HepG2 (cell line): Measurements from ENCODE around the gene EDAR. TPM values are rescaled to one million over a fixed set of nuclear protein-coding genes. Genes with fewer than 3 reads are reported as not detected.

Source experiments
- ATAC-seq: fragments of 200-7000 bp; cut with Tn5 transposase; 3 replicates; pipeline ENCODE4 v1.9.1; 2020; ENCODE audit warnings: mild to moderate bottlenecking, moderate library complexity
- BruUV-seq: library from RNA; stranded (reverse); fragments of 400-500 nt; replicated peaks from 2 replicates; lab custom pipeline; 2021; lab: Mats Ljungman, UMichigan
- CTCF ChIA-PET: fragments of 300-600 bp; formaldehyde crosslinking; extraction: SDS; loops from one replicate; lab custom pipeline; 2021; ENCODE audit warnings: low total read pairs, inconsistent platforms, low intra/inter-chr PET ratio; lab: Yijun Ruan, JAX
- POLR2A ChIA-PET: fragments of 350-600 bp; sonication (Branson Sonifier 250); formaldehyde crosslinking; loops from one replicate; lab custom pipeline; 2020; ENCODE audit warnings: antibody characterized with exemption, inconsistent platforms; lab: Yijun Ruan, JAX
- DNase-seq: peaks from one replicate; pipeline ENCODE4 v3.0.0-alpha.2; 2015; ENCODE audit warnings: low spot score
- FAIRE-seq: peaks from 3 replicates; lab custom pipeline; 2011; peaks lifted over from hg19 to GRCh38; lab: Jason Lieb, UNC
- H2AFZ ChIP-seq: one replicate; pipeline ENCODE4 v1.6.1; 2011; ENCODE audit warnings: low read length, inconsistent platforms
- H3K27ac ChIP-seq: fragments of 300-600 bp; 3 replicates; pipeline ENCODE4 v1.8.0; 2011; ENCODE audit warnings: mixed run types, mild to moderate bottlenecking, mixed read lengths, low read length, inconsistent platforms; ENCODE audit not compliant: insufficient read depth; ENCODE audit errors: extremely low read length
- H3K27me3 ChIP-seq, 2 experiments: fragments of 200-600 bp in 1 of 2; 2 replicates in 1 of 2; 3 replicates in 1 of 2; pipeline versions ENCODE4 v1.6.0 to v1.8.0; 2011; ENCODE audit warnings: low read length in 2 of 2, mild to moderate bottlenecking in 2 of 2, moderate library complexity in 2 of 2, inconsistent platforms in 1 of 2; ENCODE audit not compliant: insufficient read depth in 2 of 2, control insufficient read depth in 1 of 2
- H3K36me3 ChIP-seq, 2 experiments: fragments of 200-600 bp in 1 of 2; replicated peaks in 1 of 2; 2 replicates in 1 of 2; 3 replicates in 1 of 2; pipeline versions ENCODE4 v1.5.1 to v1.8.0; 2011; ENCODE audit warnings: low read length in 2 of 2, inconsistent platforms in 1 of 2; ENCODE audit not compliant: insufficient read depth in 2 of 2, control insufficient read depth in 1 of 2
- H3K4me1 ChIP-seq: 2 replicates; pipeline ENCODE4 v1.5.1; 2012; ENCODE audit warnings: low read length, inconsistent platforms; ENCODE audit not compliant: insufficient read depth
- H3K4me2 ChIP-seq: 2 replicates; pipeline ENCODE4 v1.6.0; 2011; ENCODE audit warnings: low read depth, low read length, inconsistent platforms
- H3K4me3 ChIP-seq, 3 experiments: fragments of 200-600 bp in 1 of 3; sonication (generic), shearing (Covaris generic) in 1 of 3; replicated peaks in 1 of 3; 2 replicates each; pipeline ENCODE4 v1.5.1; 2011 to 2016; ENCODE audit warnings: low read length in 3 of 3, inconsistent platforms in 2 of 3, low read depth in 2 of 3, mild to moderate bottlenecking in 2 of 3, control low read depth in 1 of 3, mixed read lengths in 1 of 3; ENCODE audit not compliant: insufficient read depth in 1 of 3
- H3K79me2 ChIP-seq: one replicate; pipeline ENCODE4 v1.6.1; 2011; ENCODE audit warnings: low read length, inconsistent platforms; ENCODE audit not compliant: insufficient read depth
- H3K9ac ChIP-seq: 2 replicates; pipeline ENCODE4 v1.6.0; 2011; ENCODE audit warnings: mild to moderate bottlenecking, low read depth, low read length, inconsistent platforms; ENCODE audit not compliant: insufficient read depth
- H3K9me3 ChIP-seq: 2 replicates; pipeline ENCODE4 v1.5.1; 2012; ENCODE audit warnings: mild to moderate bottlenecking, low read length
- H4K20me1 ChIP-seq: 2 replicates; pipeline ENCODE4 v1.6.0; 2011; ENCODE audit warnings: inconsistent platforms, mild to moderate bottlenecking, low read length, moderate library complexity; ENCODE audit not compliant: insufficient read depth
- BORCS8-MEF2B ChIP-seq: sonication (generic); formaldehyde crosslinking; IDR thresholded peaks from 2 replicates; pipeline ENCODE4 v1.8.0; 2022; ENCODE audit warnings: mild to moderate bottlenecking, missing genetic modification reagents
- GFI1 ChIP-seq: sonication (generic); formaldehyde crosslinking; IDR thresholded peaks from 2 replicates; pipeline ENCODE4 v1.5.0; 2020; ENCODE audit warnings: missing genetic modification reagents, mild to moderate bottlenecking, borderline replicate concordance
- PRMT3 ChIP-seq: sonication (generic); formaldehyde crosslinking; IDR thresholded peaks from 2 replicates; pipeline ENCODE4 v1.8.1; 2022; ENCODE audit warnings: low read depth, mild to moderate bottlenecking, moderate library complexity, missing genetic modification reagents, borderline replicate concordance
- ZNF234 ChIP-seq: sonication (generic); formaldehyde crosslinking; conservative IDR thresholded peaks from 2 replicates; pipeline ENCODE4 v1.5.1; 2020; ENCODE audit warnings: mild to moderate bottlenecking, missing genetic modification reagents
- WGBS: methylation state at CpG from one replicate; pipeline ENCODE4 v1.1.6; 2017; ENCODE audit warnings: low lambda C conversion rate; 5-methylcytosine and 5-hydroxymethylcytosine counted together
- in situ Hi-C: cut with HindIII; loops from 2 replicates; pipeline ENCODE4 v1.10.0; 2017; ENCODE audit warnings: low pct_unique_long_range_greater_than_20kb; ENCODE audit not compliant: extremely low pct_ligation_motif_present
- intact Hi-C: fragments of 100-400 bp; cut with micrococcal nuclease; formaldehyde crosslinking; loops from one replicate; pipeline ENCODE4 v1.10.0; 2022; ENCODE audit not compliant: unreplicated experiment
- polyA plus RNA-seq, 8 experiments: library from polyadenylated mRNA; depleted of rRNA in 3 of 8; stranded (reverse) in 7 of 8; unstranded in 1 of 8; fragments of >200 nt; fragmentation: Illumina TruSeq in 4 of 8; extraction: Trizol in 4 of 8; gene quantifications; 2 replicates each; pipeline versions ENCODE4 v1.2.1 to v1.2.3, GENCODE V29; 2011 to 2016; ENCODE audit warnings: low read depth in 4 of 8, missing spikeins in 1 of 8, mixed read lengths in 1 of 8; ENCODE audit not compliant: insufficient read depth in 1 of 8
- total RNA-seq, 5 experiments: library from RNA; depleted of rRNA; stranded (reverse); fragments of >200 nt; fragmentation: Illumina TruSeq; extraction: Trizol; gene quantifications; 2 replicates each; pipeline ENCODE4 v1.2.3, GENCODE V29; 2016; ENCODE audit warnings: low read depth in 1 of 5
- TF ChIP-seq, protein P1 (sequence below): sonication (generic); formaldehyde crosslinking; IDR thresholded peaks from 2 replicates; pipeline ENCODE4 v1.4.0; 2020; ENCODE audit warnings: missing genetic modification reagents, borderline replicate concordance
- TF ChIP-seq, protein P2 (sequence below): sonication (generic); formaldehyde crosslinking; IDR thresholded peaks from 2 replicates; pipeline ENCODE4 v1.5.0; 2020; ENCODE audit warnings: missing genetic modification reagents
- TF ChIP-seq, protein P3 (sequence below): sonication (generic); formaldehyde crosslinking; IDR thresholded peaks from 2 replicates; pipeline ENCODE4 v1.4.0; 2020; ENCODE audit warnings: missing genetic modification reagents
- TF ChIP-seq, protein P4 (sequence below): sonication (generic); formaldehyde crosslinking; IDR thresholded peaks from 2 replicates; pipeline ENCODE4 v1.5.1; 2020; ENCODE audit warnings: mild to moderate bottlenecking, missing genetic modification reagents, borderline replicate concordance

EDAR gene
- total and polyA plus RNA-seq, 2 of the 13 experiments (the other 11 are each of a cell fraction or from before 2014, with no cell fraction given): not detected

DNA sequence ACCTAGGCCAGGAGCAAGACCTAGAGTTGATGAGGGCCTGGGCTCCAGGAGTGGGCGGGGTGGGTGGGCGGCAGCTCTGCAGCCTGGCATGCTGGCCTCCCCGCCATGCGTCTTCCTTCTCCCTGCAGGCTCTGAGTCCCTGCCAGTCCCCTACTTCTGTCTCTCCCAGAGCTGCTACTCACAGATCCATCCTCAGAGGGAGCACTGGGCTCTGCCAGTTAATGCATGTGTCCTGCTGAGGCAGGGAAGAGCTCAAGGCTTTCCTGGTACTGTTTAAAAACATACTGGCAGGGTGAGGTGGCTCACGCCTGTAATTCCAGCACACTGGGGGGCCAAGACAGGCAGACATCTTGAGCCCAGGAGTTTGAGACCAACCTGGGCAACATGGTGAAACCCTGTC is 38.7 kb upstream of the EDAR start:
- no peaks in the 10 kb centered on the region for H4K20me1 ChIP-seq
- no peak overlapping the region for H3K4me3 ChIP-seq
- H3K4me2 ChIP-seq: no peak overlapping the region
- H3K27ac ChIP-seq: no peak overlapping the region
- H3K27me3 ChIP-seq: peaks cover 0 to 1% of the 10 kb centered on the region in 2 experiments; a peak in 2 of 5 replicates
- intact Hi-C loops (no loop called here), in situ Hi-C loops (no loop called here)
- no TSS peak for BruUV-seq
- no peaks in the 10 kb centered on the region for H3K9me3 ChIP-seq
- ChIA-PET CTCF (no interaction called here), POLR2A (no interaction called here)
- ATAC-seq (peak; percentile 15; the same call in 1 of the 3 replicates), FAIRE-seq (no peak), DNase-seq (no peak)
- no peaks in the 10 kb centered on the region for H3K79me2 ChIP-seq
- peaks cover 18% of the 10 kb centered on the region for H3K4me1 ChIP-seq
- no peak overlapping the region for H3K9ac ChIP-seq
- WGBS: 72% methylated on average over 5 of the region's 5 CpGs
- TF ChIP-seq ZNF234 (CRISPR knock-in tag): no peak
- no peak for TF ChIP-seq PRMT3 (CRISPR knock-in tag)
- H3K36me3 ChIP-seq: no peaks in the 10 kb centered on the region
- H2AFZ ChIP-seq: no peak overlapping the region

DNA sequence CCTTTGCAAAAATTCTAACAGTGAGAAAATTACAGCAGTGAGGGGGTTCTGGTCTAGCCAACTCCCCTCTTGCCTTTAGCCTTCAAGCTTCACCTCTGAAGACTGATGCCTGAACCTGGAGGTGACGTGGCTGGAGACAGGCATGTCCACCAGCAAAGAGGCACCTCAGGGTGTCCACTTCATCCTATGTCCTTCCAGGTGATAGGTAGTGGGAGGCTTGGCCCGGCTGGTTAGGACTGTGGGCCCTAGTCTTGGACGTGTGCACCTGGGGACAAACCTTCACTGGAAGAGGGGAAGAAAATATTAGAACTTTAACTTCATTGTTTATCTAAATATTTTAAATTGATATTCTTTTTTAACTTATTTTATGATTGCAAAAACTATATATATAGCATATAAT is 35.5 kb upstream of the EDAR start:
- no peaks in the 10 kb centered on the region for H3K79me2 ChIP-seq
- in situ Hi-C loops (no loop called here), intact Hi-C loops (no loop called here)
- H4K20me1 ChIP-seq: no peaks in the 10 kb centered on the region
- BruUV-seq: no TSS peak
- no peak overlapping the region for H3K4me3 ChIP-seq
- H3K9ac ChIP-seq: no peak overlapping the region
- H3K4me1 ChIP-seq: peaks cover 31% of the 10 kb centered on the region
- ChIA-PET POLR2A (no interaction called here), CTCF (no interaction called here)
- 28% methylated on average over 3 of the region's 3 CpGs for WGBS
- no peak overlapping the region for H3K27ac ChIP-seq
- DNase-seq (no peak), ATAC-seq (no peak), FAIRE-seq (no peak)
- no peak overlapping the region for H2AFZ ChIP-seq
- no peaks in the 10 kb centered on the region; a peak in 3 of 5 replicates for H3K27me3 ChIP-seq
- H3K9me3 ChIP-seq: no peaks in the 10 kb centered on the region
- H3K36me3 ChIP-seq: no peaks in the 10 kb centered on the region
- no peak overlapping the region for H3K4me2 ChIP-seq
- TF ChIP-seq GFI1 (CRISPR knock-in tag) (no peak), BORCS8-MEF2B (CRISPR knock-in tag) (no peak)
- TF ChIP-seq, protein P1, sequence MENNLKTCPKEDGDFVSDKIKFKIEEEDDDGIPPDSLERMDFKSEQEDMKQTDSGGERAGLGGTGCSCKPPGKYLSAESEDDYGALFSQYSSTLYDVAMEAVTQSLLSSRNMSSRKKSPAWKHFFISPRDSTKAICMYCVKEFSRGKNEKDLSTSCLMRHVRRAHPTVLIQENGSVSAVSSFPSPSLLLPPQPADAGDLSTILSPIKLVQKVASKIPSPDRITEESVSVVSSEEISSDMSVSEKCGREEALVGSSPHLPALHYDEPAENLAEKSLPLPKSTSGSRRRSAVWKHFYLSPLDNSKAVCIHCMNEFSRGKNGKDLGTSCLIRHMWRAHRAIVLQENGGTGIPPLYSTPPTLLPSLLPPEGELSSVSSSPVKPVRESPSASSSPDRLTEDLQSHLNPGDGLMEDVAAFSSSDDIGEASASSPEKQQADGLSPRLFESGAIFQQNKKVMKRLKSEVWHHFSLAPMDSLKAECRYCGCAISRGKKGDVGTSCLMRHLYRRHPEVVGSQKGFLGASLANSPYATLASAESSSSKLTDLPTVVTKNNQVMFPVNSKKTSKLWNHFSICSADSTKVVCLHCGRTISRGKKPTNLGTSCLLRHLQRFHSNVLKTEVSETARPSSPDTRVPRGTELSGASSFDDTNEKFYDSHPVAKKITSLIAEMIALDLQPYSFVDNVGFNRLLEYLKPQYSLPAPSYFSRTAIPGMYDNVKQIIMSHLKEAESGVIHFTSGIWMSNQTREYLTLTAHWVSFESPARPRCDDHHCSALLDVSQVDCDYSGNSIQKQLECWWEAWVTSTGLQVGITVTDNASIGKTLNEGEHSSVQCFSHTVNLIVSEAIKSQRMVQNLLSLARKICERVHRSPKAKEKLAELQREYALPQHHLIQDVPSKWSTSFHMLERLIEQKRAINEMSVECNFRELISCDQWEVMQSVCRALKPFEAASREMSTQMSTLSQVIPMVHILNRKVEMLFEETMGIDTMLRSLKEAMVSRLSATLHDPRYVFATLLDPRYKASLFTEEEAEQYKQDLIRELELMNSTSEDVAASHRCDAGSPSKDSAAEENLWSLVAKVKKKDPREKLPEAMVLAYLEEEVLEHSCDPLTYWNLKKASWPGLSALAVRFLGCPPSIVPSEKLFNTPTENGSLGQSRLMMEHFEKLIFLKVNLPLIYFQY: no peak
- TF ChIP-seq, protein P2, sequence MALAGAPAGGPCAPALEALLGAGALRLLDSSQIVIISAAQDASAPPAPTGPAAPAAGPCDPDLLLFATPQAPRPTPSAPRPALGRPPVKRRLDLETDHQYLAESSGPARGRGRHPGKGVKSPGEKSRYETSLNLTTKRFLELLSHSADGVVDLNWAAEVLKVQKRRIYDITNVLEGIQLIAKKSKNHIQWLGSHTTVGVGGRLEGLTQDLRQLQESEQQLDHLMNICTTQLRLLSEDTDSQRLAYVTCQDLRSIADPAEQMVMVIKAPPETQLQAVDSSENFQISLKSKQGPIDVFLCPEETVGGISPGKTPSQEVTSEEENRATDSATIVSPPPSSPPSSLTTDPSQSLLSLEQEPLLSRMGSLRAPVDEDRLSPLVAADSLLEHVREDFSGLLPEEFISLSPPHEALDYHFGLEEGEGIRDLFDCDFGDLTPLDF (CRISPR knock-in tag): no peak
- TF ChIP-seq, protein P3, sequence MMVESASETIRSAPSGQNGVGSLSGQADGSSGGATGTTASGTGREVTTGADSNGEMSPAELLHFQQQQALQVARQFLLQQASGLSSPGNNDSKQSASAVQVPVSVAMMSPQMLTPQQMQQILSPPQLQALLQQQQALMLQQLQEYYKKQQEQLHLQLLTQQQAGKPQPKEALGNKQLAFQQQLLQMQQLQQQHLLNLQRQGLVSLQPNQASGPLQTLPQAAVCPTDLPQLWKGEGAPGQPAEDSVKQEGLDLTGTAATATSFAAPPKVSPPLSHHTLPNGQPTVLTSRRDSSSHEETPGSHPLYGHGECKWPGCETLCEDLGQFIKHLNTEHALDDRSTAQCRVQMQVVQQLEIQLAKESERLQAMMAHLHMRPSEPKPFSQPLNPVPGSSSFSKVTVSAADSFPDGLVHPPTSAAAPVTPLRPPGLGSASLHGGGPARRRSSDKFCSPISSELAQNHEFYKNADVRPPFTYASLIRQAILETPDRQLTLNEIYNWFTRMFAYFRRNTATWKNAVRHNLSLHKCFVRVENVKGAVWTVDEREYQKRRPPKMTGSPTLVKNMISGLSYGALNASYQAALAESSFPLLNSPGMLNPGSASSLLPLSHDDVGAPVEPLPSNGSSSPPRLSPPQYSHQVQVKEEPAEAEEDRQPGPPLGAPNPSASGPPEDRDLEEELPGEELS: no peak
- TF ChIP-seq, protein P4, sequence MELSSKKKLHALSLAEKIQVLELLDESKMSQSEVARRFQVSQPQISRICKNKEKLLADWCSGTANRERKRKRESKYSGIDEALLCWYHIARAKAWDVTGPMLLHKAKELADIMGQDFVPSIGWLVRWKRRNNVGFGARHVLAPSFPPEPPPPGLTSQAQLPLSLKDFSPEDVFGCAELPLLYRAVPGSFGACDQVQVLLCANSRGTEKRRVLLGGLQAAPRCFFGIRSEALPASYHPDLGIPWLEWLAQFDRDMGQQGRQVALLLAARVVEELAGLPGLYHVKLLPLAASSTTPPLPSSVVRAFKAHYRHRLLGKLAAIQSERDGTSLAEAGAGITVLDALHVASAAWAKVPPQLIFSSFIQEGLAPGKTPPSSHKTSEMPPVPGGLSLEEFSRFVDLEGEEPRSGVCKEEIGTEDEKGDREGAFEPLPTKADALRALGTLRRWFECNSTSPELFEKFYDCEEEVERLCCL (CRISPR knock-in tag): no peak
